22Rv1 (cell line): ENCODE measurements around the gene TFG.

Source experiments
- H3K27ac ChIP-seq: fragments of 450-650 bp; 2 replicates; pipeline ENCODE4 v1.5.1; 2017
- ZFX ChIP-seq: fragments of 450-650 bp; IDR thresholded peaks from 2 replicates; pipeline ENCODE4 v1.6.1; 2017; ENCODE audit warnings: antibody characterized with exemption, borderline replicate concordance
- TF ChIP-seq, protein P1 (sequence below): fragments of 450-650 bp; IDR thresholded peaks from 2 replicates; pipeline ENCODE4 v1.5.1; 2017; ENCODE audit warnings: mild to moderate bottlenecking

Gene TFG

DNA sequence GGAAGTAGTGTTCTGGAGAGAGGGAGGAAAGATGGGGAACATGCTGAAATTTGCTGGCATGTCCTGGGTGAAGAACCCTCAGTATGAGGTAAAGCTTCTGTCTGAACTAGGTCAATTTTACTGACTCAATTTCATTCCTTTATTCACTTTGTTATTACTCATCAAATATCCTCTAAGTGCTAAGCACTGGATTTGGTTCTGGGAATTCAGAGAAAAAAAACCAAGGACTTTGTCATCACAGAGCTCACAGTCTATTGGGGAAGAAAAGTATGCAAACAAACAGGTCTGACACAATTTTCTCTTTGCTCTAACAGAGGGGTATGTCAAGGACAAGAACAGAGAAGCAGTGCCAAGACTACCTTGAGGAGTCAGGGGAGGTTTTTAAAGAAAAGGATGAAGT is 68.0 kb downstream of the TFG start:
- H3K27ac ChIP-seq, result no peak overlapping the region
- TF ChIP-seq, protein P1, sequence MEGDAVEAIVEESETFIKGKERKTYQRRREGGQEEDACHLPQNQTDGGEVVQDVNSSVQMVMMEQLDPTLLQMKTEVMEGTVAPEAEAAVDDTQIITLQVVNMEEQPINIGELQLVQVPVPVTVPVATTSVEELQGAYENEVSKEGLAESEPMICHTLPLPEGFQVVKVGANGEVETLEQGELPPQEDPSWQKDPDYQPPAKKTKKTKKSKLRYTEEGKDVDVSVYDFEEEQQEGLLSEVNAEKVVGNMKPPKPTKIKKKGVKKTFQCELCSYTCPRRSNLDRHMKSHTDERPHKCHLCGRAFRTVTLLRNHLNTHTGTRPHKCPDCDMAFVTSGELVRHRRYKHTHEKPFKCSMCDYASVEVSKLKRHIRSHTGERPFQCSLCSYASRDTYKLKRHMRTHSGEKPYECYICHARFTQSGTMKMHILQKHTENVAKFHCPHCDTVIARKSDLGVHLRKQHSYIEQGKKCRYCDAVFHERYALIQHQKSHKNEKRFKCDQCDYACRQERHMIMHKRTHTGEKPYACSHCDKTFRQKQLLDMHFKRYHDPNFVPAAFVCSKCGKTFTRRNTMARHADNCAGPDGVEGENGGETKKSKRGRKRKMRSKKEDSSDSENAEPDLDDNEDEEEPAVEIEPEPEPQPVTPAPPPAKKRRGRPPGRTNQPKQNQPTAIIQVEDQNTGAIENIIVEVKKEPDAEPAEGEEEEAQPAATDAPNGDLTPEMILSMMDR, result no peak
- TF ChIP-seq ZFX, result no peak

DNA sequence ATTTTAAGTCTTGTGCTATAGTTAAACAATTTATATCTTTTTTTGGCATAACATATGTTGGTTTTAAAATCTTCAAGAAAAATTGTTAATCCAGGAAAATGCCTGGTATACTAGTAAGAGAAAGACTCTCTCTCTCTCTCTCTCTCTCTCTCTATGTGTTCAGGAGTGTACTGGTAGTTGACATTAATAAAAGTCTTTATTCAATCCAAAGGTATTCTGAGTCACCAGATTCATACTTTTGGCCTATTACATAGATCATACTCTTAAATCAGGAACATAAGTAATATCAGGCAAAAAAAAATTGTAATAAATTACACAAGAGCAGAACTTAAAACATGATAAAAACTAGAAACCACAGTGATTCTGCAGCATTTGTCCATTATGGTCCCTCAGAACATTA is 70.2 kb downstream of the TFG start:
- TF ChIP-seq ZFX, result no peak
- TF ChIP-seq, protein P1, result no peak
- no peak overlapping the region for H3K27ac ChIP-seq

DNA sequence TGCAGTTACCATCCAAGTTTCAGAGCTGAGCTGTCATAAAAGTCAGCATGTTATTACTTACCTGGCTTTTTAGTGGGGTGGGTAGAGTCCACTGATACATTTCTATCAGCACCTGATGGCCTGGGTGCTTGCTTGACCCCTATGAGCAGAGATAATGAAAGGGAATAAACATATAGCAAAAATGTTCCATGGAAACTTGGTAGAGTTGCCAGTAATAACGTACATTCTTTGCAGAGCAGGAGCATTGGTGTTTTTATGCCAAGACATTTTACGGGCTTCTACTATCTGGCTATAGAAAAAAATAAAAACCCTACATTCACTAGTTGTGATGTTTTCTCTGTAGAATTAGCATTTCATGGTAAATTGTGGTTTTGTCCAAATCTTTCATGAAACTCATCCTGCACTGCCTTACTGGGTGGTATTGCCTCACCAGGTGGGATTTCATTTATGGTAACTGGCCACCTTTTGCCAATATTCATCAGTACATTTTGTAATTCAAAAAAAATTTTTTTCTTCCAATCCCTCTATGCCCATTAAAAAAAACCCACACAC is 70.9 kb downstream of the TFG start:
- TF ChIP-seq ZFX, result no peak
- TF ChIP-seq, protein P1, result no peak
- H3K27ac ChIP-seq, result no peak overlapping the region

DNA sequence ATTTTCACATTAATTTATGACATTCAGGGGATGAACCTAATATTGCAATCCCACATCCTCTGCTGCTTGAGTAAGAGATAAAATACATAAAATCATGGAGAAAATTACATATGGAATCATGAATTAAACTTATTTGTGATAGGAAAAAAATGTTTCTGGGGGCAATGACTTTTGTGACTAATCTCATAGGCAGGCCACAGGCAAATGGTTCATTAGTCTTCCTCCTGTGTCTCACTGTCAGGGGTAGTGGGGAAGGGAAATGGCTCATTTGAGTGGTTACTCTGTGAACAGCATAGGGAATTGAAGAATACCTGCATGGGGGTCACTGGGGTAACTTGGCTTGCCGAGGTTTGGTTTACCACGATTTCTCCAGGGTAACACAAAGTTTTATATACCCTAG is 72.0 kb downstream of the TFG start:
- no peak overlapping the region for H3K27ac ChIP-seq
- TF ChIP-seq, protein P1, result no peak
- no peak for TF ChIP-seq ZFX

DNA sequence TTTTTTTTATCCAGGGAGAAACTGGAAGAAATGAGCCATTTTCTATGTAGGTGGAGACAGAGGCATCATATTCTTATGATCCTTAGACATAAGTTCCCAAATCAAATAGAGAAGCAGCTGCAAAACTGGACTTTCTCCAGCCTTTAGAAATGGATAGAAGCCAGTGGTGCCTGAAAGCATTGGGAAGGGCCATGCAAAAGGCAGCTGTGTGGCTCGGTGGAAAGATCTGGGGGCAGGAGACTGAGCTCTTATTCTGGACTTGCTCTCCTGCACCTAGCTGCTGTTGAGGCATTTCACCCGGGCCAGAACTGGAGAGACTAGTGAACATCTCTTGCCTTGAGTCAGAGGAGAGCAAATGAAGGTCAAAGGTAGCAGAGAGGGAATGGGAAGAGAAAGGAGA is 73.1 kb downstream of the TFG start:
- no peak overlapping the region for H3K27ac ChIP-seq
- TF ChIP-seq, protein P1, result no peak
- TF ChIP-seq ZFX, result no peak

DNA sequence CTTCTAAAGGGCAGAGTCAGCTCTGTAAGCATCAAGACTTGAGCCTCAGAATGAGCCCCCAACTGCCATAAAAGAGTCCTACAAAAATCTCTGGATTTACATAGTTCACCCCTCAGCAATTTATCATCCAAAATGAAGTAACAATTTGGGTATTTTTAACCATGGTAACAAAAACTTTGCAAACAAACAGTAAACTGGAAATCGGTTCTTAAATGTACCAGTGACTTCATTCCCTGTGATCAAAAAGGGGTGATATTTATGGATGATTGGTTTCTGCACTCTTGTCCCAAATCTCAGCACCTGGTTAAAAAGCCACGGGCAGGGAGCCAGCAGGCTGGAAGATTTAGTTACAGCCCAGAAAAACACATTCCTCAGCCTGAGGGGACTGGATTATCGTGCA is 73.6 kb downstream of the TFG start:
- no peak for TF ChIP-seq ZFX
- TF ChIP-seq, protein P1, result no peak
- no peak overlapping the region for H3K27ac ChIP-seq

DNA sequence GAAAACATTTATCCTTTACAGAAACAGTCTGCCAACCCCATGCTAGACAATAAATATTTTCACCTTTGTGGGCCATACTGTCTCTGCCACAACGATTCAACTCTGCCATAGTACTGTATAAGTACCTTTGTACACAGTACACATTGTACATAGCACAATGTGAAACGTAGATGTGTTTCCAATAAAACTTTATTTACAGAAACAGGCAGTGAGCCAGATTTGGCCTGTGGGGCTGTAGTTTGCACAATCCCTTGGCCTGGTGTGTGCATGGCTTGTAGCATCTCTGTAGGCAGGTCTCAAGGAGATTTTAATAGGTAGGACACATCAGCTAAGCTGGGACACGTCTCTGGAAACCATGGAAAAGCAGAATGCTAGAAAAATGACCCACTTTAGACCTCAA is 74.3 kb downstream of the TFG start:
- H3K27ac ChIP-seq, result no peak overlapping the region
- no peak for TF ChIP-seq ZFX
- TF ChIP-seq, protein P1, result no peak
